ENCODE measurements around the gene SNAI3. TPM values are rescaled to one million over a fixed set of nuclear protein-coding genes. Genes with fewer than 3 reads are reported as not detected.
A peak's percentile ranks its signal among the peaks of the same experiment; 100 is the strongest.

SNAI3 gene
- total and polyA plus RNA-seq, 9 of the 15 experiments (the other 6 are each of a cell fraction or from before 2014, with no cell fraction given) = 0.04 to 4.1 (median 0.80) TPM; not detected in 1

- TF ChIP-seq CTCF (IDR thresholded peaks at IDR 0.05 in 2 of 3, conservative IDR thresholded peaks at IDR 0.05 in 1 of 3; ENCODE audit: insufficient read depth in 2 of 3, low read depth in 1 of 3, low read length in 3 of 3) (peak; percentile 64 to 65 (median 64); a peak in 5 of 6 replicates), EWSR1 (IDR thresholded peaks at IDR 0.05; ENCODE audit: borderline replicate concordance, low read depth, partially characterized antibody) (no peak), SNAPC5 (CRISPR knock-in tag; IDR thresholded peaks at IDR 0.05) (no peak), PTRF (tag; IDR thresholded peaks at IDR 0.05) (no peak), HDAC8 (tag; IDR thresholded peaks at IDR 0.05) (no peak), ZNF384 (IDR thresholded peaks at IDR 0.05; ENCODE audit: low read depth, low read length) (no peak), RBM15 (IDR thresholded peaks at IDR 0.05; ENCODE audit: insufficient read depth, low read length) (no peak), RAD51 (IDR thresholded peaks at IDR 0.05; ENCODE audit: borderline replicate concordance, low read depth) (no peak), ZNF740 (CRISPR knock-in tag; IDR thresholded peaks at IDR 0.05) (0 out of 2 replicates have a peak, but pooled peaks have one; percentile 17), ZNF740 (tag; IDR thresholded peaks at IDR 0.05) (no peak), ARID3B (CRISPR knock-in tag; IDR thresholded peaks at IDR 0.05; ENCODE audit: borderline replicate concordance) (no peak), BMI1 (IDR thresholded peaks at IDR 0.05; ENCODE audit: low read length) (no peak), POLR2AphosphoS2 (IDR thresholded peaks at IDR 0.05; ENCODE audit: low read length) (no peak), MAFF (IDR thresholded peaks at IDR 0.05; ENCODE audit: low read length) (no peak), ZNF354B (CRISPR knock-in tag; IDR thresholded peaks at IDR 0.05) (no peak), PREB (CRISPR knock-in tag; IDR thresholded peaks at IDR 0.05) (no peak), ZNF592 (IDR thresholded peaks at IDR 0.05) (no peak)
Measured at GRCh38 chr16:88697831-88698615, 11.7 kb upstream of the SNAI3 start (continued).

Data from K562 (cell line).